Stimulated activated CD4-positive, alpha-beta T cell treated with anti-CD3 and anti-CD28 coated beads, Interleukin-12 subunit alpha, Interleukin-12 subunit beta, amount 100 ng/mL, for 48 hours (primary cell): ENCODE measurements around the gene PRPF8.
A peak's percentile ranks its signal among the peaks of the same experiment; 100 is the strongest.
"Not testable (repeated sequence)": the region's sequence is repeated elsewhere in the genome, so short reads cannot be mapped to it uniquely, and the experiment has no call there.

Source experiments
- DNase-seq, 3 donors: peaks; one replicate each; pipeline ENCODE4 v3.0.0-alpha.2; 2020; ENCODE audit warnings: low read depth in 2 of 3, low spot score in 1 of 3

PRPF8 gene

DNA sequence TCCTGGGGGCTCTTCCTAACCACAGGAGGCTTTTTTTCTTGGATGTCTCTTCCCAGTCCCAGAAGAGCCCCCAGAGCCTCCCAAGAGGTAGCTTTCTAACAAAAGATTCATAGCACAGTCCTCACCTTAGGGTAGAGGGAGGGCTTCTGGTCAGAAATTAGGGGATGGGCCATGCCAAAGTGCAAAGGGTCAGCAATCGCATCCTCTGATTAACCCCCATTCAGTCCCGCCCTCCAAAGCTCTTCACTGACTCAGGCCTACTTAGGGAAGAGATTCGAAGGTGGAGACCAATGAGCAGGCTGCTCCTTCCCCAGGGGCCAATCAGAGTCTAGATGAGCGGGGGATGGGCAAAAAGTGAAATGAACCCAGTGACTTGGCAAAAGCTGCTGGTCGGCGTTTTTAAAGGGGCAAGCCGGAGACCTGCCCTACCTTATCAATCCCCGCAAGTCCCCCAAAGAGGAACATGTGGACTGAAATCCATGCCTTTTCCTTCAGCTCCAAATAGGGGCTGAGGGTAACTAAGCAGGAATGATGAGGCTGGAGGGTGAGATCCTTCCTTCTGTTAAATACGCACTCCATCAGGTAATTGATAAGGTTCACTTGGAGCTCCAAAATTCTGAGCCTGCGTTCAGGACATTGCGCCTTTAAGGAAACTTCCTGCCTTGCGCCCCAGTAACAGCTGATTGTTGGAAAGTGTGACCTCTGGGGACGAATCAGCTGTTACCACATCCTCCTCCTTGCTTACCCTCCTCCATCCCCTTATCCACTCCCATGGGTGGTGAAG is 32.4 kb upstream of the PRPF8 start:
- peak; percentile 77 to 89 (median 81) for DNase-seq

DNA sequence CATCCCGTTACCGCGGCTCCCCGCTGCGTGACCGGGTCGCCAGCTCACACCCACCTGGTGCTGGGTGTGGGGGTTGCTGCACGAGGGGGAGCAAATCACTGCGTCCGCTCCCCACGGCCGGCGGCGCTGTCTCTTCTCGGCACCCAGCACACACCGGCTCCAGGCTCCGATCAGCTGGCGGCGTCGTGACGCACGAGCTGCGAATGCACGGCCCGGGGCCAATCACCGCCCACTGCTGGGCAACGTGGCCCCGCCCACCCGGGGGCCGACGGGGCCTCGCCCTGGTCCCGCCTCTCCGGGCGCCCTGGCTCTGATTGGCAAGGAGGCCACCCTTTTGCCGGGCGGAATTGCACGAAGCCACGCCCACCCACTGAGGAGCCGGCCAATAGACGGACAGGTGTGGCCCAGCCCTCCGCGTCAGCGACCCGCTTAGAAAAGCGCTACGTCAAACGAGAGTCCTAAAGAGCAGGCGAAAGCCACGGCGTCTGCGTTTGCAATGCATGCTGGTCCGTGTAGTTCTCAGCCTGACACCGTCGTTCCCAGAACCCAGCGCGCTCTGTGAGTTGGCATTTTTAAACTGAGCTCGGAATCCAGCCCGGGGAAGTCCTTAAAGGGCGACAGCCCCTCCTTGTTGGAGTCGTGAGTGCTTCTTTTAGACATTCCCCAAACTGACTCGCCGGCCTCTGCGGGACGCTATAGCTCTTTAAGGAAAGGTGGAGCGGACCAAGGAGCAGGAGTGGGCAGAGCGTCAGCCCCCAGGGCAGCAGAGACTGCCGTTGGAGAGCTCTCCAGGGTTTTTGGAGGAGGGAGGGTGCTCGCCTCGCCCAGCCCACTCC is 31.6 kb upstream of the PRPF8 start:
- DNase-seq: peak; percentile 98 to 100 (median 100)

DNA sequence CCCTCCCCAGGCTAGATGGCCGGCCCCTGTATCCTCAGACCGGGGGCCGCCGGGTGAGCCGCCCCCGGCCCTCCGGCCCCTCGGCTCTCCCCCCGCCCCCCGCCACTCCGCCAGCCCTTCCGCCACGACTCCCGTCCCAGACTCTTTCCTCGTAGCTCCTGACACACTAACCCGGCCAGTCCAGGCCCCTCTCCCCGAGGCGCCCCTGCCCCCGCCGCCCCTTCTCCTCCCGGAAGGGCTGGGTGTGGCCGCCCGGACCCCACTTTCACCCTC is 31.1 kb upstream of the PRPF8 start:
- DNase-seq: no peak

DNA sequence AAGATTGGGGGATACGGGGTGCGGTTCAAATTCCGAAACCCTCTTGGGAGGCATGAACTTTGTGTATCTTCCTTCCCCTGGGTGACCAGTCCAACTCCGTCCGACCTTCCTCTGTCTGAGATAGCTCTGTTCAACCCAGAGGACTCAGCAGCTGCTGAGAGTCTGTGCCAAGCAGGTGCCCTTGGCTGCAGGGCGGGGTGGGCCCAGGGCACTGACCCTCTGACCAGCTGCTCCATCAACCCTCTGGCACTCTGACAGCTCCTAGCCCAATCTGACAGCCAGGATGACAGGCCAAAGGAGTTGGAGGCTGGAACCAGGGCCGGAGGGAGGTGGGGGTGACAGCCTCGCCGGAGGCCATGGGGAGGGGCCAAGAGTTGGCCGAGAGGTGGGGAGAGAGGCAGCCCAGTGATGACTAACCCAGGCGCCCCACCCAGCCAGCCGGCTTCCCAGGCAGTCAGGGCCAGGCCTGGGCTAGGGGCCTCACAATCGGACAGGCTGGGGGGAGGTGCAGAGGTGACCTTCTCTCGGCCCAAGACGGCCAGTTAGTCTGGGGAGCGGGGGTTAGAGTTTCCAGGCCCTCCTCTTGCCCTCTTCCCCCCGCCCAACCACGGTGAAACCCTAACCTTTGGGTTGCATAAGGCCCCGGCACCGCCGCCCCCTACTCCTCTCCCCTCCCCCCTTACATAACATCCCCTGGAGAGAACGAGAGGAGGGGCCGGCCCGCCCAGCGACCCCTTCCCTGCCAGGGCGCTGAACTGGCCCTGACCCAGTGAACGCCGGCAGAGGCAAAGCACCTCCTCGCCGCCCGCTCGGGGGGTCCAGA is 30.5 kb upstream of the PRPF8 start:
- peak in 1 of 3 donors; percentile 20 for DNase-seq

DNA sequence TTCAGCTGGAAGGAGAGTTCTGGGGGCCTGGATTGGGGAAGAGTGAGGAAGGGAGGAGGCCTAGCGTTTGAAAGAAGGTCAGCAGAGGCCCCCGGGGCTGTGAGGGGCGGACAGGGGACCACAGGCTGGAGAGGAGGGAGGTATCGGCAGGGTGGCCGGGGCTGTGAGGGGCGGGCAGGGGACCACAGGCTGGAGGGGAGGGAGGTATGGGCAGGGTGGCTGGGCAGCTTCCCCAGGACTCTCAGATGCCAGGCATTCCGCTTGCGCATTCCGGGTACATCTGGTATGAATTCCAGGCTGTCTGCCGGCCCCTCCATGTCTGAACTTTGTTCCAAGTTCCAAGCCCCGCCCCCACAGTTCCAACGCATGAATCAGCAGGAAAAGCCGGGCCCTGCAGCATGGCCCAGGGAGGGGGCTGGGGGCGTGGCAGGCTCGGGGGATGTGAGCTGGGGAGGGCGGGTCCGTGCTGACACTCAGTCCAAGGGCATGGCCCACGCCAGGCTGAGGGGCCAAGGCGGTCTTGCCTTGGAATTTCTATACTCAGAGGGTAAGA is 29.8 kb upstream of the PRPF8 start:
- DNase-seq: no peak

DNA sequence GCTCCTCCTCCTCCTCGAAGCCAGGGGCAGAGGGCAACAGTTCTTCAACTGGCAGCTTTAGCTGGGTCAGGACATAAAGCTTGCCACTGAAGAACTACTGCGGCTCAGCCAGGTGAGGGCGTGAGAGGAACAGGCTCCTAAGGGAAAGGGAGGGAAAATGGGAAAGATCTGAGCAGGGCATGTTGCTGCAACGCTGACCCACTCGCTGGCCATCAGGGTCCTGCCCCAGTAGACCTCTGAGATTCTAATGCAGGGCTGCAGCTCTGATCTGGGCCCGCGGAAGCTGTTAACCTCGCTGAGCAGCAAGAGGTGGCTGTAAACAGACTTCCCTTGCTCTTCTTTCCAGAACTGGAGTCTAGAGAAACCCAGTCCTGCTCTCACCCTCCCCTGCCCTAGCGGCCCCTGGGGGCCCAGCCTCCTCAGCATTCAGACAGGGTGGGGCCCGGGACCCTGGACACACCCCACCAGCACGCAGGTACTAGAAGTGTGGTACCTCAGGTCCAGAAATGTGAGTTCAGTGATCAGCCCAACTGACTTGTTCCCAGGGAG is 29.3 kb upstream of the PRPF8 start:
- DNase-seq: no peak

DNA sequence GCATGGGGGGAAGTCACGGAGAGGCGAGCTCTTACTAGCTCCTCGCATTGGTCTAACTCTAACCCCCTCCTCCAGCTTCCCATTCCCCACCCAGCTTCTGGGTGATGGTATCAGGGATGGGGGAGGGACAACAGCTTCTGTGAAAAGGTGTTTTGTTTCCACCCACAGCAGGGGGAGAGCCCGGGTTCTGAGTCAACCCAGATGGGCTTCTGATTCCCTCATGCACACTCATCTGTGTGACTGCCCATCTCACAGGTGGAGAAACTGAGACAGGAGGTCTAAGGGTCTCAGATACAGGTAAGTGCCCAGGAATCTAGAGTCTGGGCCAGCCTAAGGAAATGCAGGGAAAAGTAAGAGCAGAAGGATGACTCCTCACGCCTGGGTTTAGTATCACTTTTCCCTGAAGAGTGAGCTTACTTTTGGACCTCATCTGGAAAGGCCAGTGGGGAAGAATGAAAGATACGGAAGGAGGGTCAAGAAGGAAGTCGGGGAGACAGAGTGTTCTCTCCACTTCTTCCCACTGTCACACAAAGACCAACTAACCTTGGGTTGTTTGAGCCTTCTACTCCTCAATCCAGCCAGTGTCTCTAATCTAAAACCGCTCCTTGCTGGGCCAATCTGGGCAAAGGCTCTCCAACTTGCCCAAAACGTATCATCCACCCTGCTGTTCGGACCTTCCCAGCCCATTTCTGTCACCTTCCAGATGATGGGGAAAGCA is 28.7 kb upstream of the PRPF8 start:
- no peak for DNase-seq

DNA sequence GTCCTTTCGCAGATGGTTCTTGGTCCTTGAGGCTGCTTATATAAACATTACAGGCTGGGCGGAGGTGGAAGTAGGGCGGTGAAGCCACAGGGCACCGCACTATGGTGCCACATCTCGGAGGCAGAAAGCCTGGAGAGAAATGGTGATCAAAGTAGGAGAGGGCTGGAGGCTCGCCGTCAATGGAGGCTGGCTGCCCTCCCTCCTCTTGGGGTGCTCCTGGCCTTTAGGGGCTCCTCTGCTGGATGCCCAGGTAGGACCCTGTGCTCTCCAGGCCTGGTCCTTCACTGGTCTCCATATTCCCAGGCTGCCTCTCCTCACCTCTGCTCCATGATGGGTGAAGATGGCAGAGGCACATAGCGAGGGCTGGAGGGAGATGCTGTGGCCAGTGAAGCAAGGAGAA is 27.6 kb upstream of the PRPF8 start:
- no peak for DNase-seq

DNA sequence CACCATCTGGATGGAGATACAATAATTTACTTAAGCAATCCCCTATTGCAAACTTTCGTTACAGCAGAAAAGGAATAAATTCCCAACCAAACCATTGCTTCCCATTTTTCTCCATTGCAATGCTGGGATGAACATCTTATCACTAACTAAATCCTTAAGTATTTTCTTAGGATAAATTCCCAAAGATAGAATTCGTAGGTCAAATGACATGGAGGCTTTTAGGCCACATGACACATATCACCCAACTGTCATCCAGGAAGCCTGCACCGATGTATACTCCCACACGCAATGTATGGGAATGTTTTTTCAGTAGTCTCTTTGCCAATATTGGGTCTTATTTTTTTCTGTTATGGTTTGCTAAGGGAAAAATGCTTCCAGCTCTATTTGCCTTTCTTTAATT is 27.1 kb upstream of the PRPF8 start:
- no peak for DNase-seq

DNA sequence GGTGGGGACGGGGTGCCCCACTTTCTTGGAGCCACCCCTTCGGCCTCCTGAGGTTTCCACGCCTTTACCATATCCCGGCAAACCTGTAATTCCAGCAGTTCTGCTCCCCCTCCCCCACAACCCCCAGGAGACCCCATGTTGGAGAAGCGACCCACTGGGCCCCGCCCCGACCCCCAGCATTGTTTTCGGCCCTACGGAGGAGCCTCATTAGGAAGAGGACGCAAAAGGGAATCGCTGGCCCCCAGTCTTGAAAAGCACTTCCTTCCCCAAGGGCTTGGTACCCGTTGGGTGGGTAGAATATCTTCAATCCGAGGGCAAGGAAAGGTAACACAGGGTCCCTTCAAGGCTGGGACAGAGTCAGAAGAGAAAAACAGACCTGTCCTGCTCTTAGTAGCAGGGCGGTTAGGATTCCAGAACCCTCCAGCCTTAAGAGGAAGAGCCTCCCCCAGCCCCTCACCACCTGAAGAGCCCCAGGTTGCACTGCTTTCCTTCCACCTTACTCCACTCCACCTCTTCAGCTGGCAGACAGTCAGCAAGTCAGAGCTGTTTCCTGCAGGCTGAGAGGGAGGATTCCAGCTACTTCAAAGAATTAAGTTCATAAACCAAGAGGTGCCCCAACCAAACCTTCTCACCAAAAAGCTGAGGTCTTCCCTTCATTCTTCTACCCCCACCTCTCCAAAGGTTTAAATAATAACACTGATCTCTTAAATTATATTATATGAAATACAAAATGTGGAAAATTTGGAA is 26.3 kb upstream of the PRPF8 start:
- DNase-seq: no peak

DNA sequence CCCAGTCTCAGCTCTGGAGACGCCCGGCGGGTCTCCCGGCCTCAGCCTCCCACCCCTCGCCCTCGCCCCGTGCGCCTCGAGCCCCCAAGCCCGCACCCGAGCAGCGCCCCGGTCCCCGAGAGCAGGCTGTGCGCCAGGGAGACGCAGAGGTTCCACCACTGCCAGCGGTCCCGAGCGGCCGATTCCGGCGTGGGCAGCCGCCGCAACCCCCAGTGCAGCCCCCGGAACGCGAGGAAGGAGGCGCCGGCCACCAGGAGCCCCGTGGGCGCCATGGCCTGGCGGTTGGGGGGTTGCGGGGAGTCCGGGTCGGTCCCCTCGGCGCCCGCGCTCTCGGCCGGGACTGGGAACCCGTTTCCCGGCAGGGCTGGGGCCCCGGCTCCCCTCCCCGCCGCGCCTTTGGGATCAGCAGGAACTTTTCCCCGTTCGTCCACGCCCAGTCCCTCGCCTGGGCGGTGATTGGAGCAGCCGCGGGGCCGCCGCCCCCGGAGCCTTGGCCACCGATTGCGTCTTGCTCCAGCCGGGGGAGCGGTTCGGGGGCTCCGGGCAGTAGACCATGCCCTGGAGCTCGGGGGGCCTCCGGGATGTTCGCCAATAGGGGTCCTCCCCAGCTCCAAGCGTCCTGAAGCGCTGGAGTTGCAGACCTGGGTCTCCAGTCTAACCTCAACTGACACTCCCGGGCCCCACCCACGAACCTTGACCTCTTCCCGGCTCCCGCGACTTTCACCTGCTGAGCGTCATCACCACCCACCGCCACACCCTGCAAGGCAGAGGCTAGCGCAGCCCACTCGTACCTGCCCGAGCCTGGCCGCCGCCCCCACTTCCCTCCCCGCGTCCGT is 25.5 kb upstream of the PRPF8 start, which contains the start of gene TLCD2:
TLCD2 (minus strand) TSS at position 407 of the 836 bp plus-strand sequence; CDS start at position 272, 135 bp downstream.
- no peak for DNase-seq

DNA sequence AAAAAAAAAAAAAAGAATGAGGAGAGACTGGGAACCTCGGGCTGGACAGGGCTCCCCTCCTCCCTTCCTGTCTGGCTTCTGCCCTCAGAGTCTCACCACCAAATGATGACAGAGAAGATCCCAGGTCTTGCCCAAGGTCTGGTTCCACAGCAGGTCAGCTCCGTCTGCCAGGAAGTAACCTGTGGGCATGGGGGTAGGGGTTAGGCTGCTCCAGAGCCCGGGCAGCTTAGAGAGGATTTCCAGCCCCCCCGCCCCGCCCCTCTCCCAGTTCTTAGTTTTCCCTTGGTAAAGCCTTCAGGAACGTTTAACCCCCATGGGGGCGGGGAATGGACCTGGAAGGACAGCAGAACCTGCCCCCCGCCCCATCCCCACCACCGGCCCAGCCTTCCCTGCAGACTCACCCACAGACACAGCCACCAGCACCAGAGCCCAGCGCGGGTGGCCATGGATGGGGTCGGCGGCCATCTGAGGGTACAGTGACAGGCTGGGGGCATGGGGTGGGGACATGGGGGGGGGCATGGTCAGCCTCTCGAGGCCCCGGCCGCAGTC is 24.8 kb upstream of the PRPF8 start:
- DNase-seq: no peak

DNA sequence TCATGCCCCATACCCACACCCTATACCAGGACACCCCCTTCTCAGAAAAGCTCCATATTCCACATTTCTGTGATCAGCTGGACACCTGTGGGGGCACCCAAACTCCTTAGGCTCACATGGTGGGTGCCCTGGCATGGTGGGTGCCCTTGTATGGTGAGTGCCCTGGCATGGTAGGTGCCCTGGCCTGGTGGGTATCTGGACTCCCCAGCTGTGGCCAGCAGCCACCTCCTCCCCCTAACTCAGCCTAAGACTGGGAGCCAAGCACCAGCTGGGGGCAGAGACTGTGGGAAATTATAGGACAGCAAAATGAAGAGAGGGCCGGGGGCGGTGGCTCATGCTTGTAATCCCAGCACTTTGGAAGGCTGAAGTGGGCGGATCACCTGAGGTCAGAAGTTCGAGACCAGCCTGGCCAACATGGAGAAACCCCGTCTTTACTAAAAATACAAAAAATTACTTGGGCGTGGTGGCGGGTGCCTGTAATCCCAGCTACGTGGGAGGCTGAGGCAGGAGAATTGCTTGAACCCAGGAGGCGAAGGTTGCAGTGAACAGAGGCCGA is 24.2 kb upstream of the PRPF8 start:
- DNase-seq: not testable (repeated sequence)

DNA sequence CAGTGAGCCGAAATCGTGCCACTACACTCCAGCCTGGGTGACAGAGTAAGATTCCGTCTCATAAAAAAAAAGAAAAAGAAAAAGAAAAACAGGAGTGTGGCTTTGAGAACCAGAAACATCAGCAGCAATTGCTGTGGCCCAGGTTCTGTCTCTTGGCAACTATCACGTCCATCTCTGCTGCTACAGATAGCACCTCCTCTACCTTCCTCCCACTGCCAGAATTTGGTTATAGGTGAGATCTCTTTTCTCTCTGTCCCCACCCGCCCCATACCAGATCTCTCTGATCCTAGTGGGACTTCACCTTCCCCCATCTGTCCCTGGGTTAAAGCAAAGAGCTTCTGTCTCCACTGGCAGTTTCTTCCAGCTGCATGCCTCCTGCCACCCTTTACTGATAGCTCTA is 22.4 kb upstream of the PRPF8 start:
- DNase-seq: no peak

DNA sequence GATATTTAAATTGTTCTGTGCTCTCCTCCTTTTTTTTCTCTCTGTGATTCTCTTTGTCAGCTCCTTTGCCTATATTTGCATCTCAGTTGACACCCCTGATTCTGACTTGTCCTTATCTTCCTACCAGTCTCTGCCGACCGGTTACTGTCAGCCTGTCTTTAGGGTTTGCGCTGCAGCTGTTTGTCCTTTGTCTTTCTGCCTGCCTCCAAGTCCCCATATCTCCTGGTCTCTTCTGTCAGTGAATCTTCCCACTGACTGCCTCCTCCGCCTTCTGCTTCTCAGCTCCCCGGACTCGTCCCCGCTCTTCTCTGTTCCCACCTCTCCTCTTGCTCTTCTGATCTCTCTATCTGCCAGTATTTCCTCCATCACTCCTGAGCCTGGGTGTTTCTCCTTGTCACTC is 20.3 kb upstream of the PRPF8 start:
- DNase-seq: no peak

DNA sequence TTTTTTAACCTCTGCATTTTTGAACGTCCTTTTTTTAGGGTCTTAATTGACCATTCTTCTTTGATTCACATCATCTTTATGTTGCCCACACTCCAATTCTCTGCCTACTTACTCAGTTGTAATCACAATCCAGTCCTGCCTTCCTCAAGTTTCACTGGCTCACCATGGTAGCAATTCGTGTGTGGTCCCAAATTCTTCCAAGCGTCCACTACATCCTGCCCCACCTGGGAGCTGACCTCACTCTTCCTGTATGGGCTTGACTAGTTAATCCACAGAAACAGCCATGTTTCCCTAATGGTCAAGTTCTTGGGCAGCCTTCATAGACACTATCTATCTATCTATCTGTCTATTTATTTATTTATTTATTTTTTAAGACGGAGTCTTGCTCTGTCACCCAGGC is 18.4 kb upstream of the PRPF8 start:
- DNase-seq: no peak

DNA sequence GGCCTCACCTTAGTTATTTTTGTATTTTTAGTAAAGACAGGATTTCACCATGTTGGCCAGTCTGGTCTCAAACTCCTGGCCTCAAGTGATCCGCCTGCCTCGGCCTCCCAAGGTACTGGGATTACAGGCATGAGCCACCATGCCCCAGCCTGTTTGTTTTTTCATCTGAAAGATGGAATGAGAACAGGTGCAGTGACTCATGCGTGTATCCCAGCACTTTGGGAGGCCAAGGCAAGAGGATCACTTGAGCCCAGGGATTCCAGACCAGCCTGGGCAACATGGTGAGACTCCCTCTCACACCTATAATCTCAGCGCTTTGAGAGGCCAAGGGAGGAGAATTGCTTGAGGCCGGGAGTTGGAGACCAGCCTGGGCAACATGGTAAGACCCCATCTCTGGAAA is 15.2 kb upstream of the PRPF8 start:
- DNase-seq: not testable (repeated sequence)

DNA sequence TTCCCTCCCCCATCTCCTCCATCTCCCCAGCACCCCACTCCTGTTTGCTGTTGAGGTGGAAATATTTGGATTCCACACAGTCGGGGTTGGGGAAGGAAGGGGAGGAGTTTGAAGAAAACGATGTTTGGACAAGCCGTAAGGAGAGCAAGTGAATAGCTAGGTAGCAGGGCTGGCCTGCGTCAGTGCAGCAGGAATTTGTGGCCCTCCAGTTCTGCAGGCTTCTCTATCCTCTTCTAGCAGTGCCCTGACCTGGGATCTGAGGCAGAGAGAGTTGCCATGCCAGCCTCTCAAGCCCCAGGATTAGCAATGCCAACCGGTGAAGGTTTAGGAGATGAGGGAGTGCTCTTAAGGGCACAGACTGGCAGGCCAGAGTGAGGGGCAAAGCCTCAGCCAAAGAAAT is 13.0 kb upstream of the PRPF8 start:
- no peak for DNase-seq
